CD4-positive, CD25-positive, alpha-beta regulatory T cell (primary cell): ENCODE measurements around the gene ZNF277. TPM values are rescaled to one million over a fixed set of nuclear protein-coding genes. Genes with fewer than 3 reads are reported as not detected.

Source experiments
- ATAC-seq, 2 donors: fragments of 150-1000 bp; cut with Tn5 transposase; one replicate each; pipeline ENCODE4 v1.10.0; 2021; ENCODE audit warnings: low read depth in 2 of 2, moderate number of reproducible peaks in 2 of 2, moderate library complexity in 1 of 2
- DNase-seq, 3 donors: peaks; one replicate each; pipeline versions ENCODE4 v3.0.0 to v3.0.0-alpha.2; 2012 to 2022; ENCODE audit warnings: mixed read lengths in 1 of 3
- H3K27ac ChIP-seq: one replicate; pipeline ENCODE4 v1.7.0; 2013; ENCODE audit warnings: mild to moderate bottlenecking, low read length; ENCODE audit not compliant: insufficient read depth, poor library complexity, severe bottlenecking
- H3K27me3 ChIP-seq: one replicate; pipeline ENCODE4 v1.7.0; 2013; ENCODE audit warnings: low read length; ENCODE audit not compliant: control insufficient read depth, insufficient read depth
- H3K36me3 ChIP-seq: one replicate; pipeline ENCODE4 v1.7.0; 2013; ENCODE audit warnings: mild to moderate bottlenecking, low read length, moderate library complexity; ENCODE audit not compliant: control insufficient read depth, insufficient read depth
- H3K4me1 ChIP-seq: 2 replicates; pipeline ENCODE4 v1.7.0; 2013; ENCODE audit warnings: mild to moderate bottlenecking, low read length; ENCODE audit not compliant: insufficient read depth, control insufficient read depth, poor library complexity, severe bottlenecking
- H3K4me3 ChIP-seq: one replicate; pipeline ENCODE4 v1.7.0; 2013; ENCODE audit warnings: low read depth, mild to moderate bottlenecking, low read length, moderate library complexity
- H3K9me3 ChIP-seq, 2 experiments: 1 replicate in 1 of 2; 2 replicates in 1 of 2; pipeline ENCODE4 v1.7.0; 2013; ENCODE audit warnings: low read length in 2 of 2, mild to moderate bottlenecking in 1 of 2, moderate library complexity in 1 of 2; ENCODE audit not compliant: control insufficient read depth in 2 of 2
- H3K27ac Mint-ChIP-seq, 3 donors: one replicate each; pipeline ENCODE4 v1.8.0; 2020 to 2022; ENCODE audit warnings: mild to moderate bottlenecking in 3 of 3, mixed read lengths in 3 of 3, moderate library complexity in 2 of 3
- H3K27me3 Mint-ChIP-seq: one replicate; pipeline ENCODE4 v1.8.0; 2022; ENCODE audit warnings: mild to moderate bottlenecking, mixed read lengths
- H3K36me3 Mint-ChIP-seq: one replicate; pipeline ENCODE4 v1.8.0; 2020; ENCODE audit warnings: mixed read lengths
- H3K4me1 Mint-ChIP-seq, 4 donors: one replicate each; pipeline ENCODE4 v1.8.0; 2020 to 2022; ENCODE audit warnings: mixed read lengths in 4 of 4, mild to moderate bottlenecking in 1 of 4
- H3K4me3 Mint-ChIP-seq, 4 donors: one replicate each; pipeline ENCODE4 v1.8.0; 2020 to 2022; ENCODE audit warnings: mild to moderate bottlenecking in 4 of 4, mixed read lengths in 4 of 4, moderate library complexity in 3 of 4
- H3K9me3 Mint-ChIP-seq, 7 donors: one replicate each; pipeline ENCODE4 v1.8.0; 2020 to 2022; ENCODE audit warnings: mixed read lengths in 7 of 7, mild to moderate bottlenecking in 3 of 7, moderate library complexity in 2 of 7
- polyA plus RNA-seq, 4 donors: library from polyadenylated mRNA; unstranded; fragments of 300-500 nt; fragmentation: Illumina TruSeq; gene quantifications; one replicate each; pipeline ENCODE4 v1.2.3, GENCODE V29; 2021
- total RNA-seq: library from RNA; stranded (reverse); gene quantifications from one replicate; pipeline ENCODE4 v1.2.3, GENCODE V29; 2022

Gene ZNF277
- total and polyA plus RNA-seq, 5 donors from 2014 or later: 24.7 to 29.0 (median 26.8) TPM

DNA sequence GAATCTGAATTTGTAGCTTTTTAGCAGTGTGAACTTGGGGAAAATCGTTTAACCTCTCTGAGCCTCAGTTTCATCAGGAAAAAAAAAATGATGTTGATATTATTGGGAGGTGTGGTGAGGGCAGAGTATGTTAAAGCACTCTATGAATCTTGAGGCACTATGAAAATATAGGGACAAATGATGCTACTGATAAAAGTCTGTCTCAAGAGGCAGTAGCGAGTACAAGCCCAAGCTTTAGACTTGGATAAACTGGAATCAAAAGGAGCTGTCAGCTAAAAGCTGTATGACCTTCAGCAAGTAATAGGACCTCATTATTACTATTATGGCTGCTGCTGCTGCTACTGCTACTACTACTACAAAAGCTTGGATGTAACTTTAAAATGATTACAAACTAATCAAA, 8.4 kb downstream of the ZNF277 start:
- no peaks in the 10 kb centered on the region for H3K4me1 ChIP-seq
- no peak overlapping the region for H3K4me3 Mint-ChIP-seq
- H3K9me3 ChIP-seq: no peaks in the 10 kb centered on the region
- H3K36me3 ChIP-seq: no peaks in the 10 kb centered on the region
- no peaks in the 10 kb centered on the region for H3K9me3 Mint-ChIP-seq
- H3K27me3 ChIP-seq: no peaks in the 10 kb centered on the region
- H3K27ac Mint-ChIP-seq: no peak overlapping the region
- DNase-seq (no peak), ATAC-seq (no peak)
- H3K27me3 Mint-ChIP-seq: no peaks in the 10 kb centered on the region
- peaks cover 42 to 55% (median 50%) of the 10 kb centered on the region in 4 donors for H3K4me1 Mint-ChIP-seq
- peaks cover 18% of the 10 kb centered on the region for H3K36me3 Mint-ChIP-seq
- H3K27ac ChIP-seq: no peak overlapping the region
- no peak overlapping the region for H3K4me3 ChIP-seq

DNA sequence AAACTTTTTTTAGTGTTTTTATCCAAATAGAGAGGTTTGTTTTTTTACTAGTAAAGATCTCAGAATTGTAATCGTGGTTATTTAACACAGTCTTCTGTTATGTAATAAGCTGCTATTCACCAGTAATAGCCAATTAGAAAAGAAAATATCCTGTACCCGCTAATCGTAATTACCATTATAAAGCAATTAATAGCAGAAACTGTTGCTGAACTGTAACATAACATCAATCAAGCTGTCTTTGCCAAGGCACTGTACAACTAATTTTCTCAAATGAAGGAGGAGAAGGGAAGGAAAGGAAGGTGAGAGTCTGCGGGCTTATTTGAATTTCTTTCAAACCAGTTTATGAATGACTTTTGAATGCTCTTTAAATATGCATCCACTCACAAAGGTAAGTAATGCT, 9.3 kb downstream of the ZNF277 start:
- no peaks in the 10 kb centered on the region for H3K4me1 ChIP-seq
- H3K27ac ChIP-seq: no peak overlapping the region
- no peak for ATAC-seq
- H3K4me3 ChIP-seq: no peak overlapping the region
- Mint-ChIP-seq H3K9me3 (no peaks in the 10 kb centered on the region), H3K4me1 (peaks cover 42 to 59% (median 52%) of the 10 kb centered on the region in 4 donors), H3K36me3 (peaks cover 18% of the 10 kb centered on the region), H3K27ac (no peak overlapping the region), H3K27me3 (no peaks in the 10 kb centered on the region), H3K4me3 (no peak overlapping the region)
- no peaks in the 10 kb centered on the region for H3K9me3 ChIP-seq
- no peak for DNase-seq
- H3K36me3 ChIP-seq: no peaks in the 10 kb centered on the region
- no peaks in the 10 kb centered on the region for H3K27me3 ChIP-seq

DNA sequence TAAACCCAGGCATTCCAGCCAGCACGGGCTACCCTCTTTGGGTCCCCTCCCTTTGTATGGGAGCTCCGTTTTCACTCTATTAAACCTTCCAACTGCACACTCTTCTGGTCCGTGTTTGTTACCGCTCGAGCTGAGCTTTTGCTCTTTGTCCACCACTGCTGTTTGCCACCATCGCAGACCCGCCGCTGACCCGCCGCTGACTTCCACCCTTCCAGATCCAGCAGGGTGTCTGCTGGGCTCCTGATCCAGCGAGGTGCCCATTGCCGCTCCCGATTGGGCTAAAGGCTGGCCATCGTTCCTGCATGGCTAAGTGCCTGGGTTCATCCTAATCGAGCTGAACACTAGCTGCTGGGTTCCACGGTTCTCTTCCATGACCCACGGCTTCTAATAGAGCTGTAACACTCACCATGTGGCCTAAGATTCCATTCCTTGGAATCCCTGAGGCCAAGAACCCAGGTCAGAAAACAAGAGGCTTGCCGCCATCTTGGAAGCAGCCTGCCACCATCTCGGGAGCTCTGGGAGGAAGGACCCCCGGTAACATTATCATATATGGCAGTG, 14.5 kb downstream of the ZNF277 start:
- Mint-ChIP-seq H3K36me3 (peaks cover 31% of the 10 kb centered on the region), H3K27ac (no peak overlapping the region), H3K4me1 (peaks cover 21 to 52% (median 39%) of the 10 kb centered on the region in 4 donors), H3K4me3 (no peak overlapping the region), H3K9me3 (peaks cover 0 to 2% (median 0%) of the 10 kb centered on the region in 7 donors), H3K27me3 (no peaks in the 10 kb centered on the region)
- Histone ChIP-seq H3K9me3 (no peaks in the 10 kb centered on the region), H3K4me1 (no peaks in the 10 kb centered on the region), H3K4me3 (no peak overlapping the region), H3K27ac (no peak overlapping the region), H3K27me3 (no peaks in the 10 kb centered on the region), H3K36me3 (no peaks in the 10 kb centered on the region)
- ATAC-seq: no peak
- DNase-seq: no peak

DNA sequence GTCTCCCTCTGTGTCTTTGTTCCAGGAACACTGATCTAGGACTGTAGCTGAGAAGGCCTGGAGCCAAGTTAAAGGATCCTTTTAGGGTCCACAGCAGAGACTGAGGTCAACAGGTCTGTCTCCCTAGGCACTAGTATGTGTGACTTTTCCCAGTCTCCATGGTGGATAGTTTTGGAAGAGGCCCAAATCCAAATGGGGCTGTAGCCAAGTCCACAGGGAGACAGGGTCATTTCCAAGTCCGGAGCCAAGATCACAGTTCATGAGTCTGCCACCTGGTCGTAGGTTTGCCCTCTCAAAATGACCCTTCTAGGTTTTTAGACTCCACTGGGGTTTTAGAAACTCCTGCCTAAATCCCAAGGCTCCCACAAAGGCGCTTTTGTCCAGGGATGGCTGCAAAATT, 16.8 kb downstream of the ZNF277 start:
- Histone ChIP-seq H3K27me3 (no peaks in the 10 kb centered on the region), H3K4me1 (no peaks in the 10 kb centered on the region), H3K4me3 (no peak overlapping the region), H3K36me3 (no peaks in the 10 kb centered on the region), H3K9me3 (no peaks in the 10 kb centered on the region), H3K27ac (no peak overlapping the region)
- Mint-ChIP-seq H3K4me3 (no peak overlapping the region), H3K27me3 (no peaks in the 10 kb centered on the region), H3K4me1 (peaks cover 24 to 47% (median 33%) of the 10 kb centered on the region in 4 donors), H3K27ac (no peak overlapping the region), H3K9me3 (peaks cover 0 to 2% (median 0%) of the 10 kb centered on the region in 7 donors), H3K36me3 (peaks cover 30% of the 10 kb centered on the region)
- DNase-seq: no peak
- no peak for ATAC-seq

DNA sequence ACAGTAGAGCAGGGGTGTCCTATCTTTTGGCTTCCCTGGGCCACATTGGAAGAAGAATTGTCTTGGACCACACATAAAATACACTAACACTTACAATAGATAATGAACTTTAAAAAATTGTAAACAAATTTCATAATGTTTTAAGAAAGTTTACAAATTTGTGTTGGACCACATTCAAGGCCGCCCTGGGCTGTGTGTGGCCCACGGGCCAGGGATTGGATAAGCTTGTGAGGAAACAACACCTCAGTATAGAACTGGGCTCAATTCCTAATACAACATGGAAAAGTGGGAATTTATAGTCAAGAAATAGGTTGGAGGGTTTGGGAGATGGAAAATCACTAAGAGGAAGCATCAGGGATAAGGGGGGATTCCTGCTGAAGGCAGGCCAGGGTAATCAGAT, 17.7 kb downstream of the ZNF277 start:
- no peaks in the 10 kb centered on the region for H3K36me3 ChIP-seq
- no peak for ATAC-seq
- peaks cover 0 to 2% (median 0%) of the 10 kb centered on the region in 7 donors for H3K9me3 Mint-ChIP-seq
- peaks cover 26 to 41% (median 36%) of the 10 kb centered on the region in 4 donors for H3K4me1 Mint-ChIP-seq
- no peaks in the 10 kb centered on the region for H3K4me1 ChIP-seq
- peaks cover 21% of the 10 kb centered on the region for H3K36me3 Mint-ChIP-seq
- H3K4me3 ChIP-seq: no peak overlapping the region
- no peak for DNase-seq
- no peak overlapping the region for H3K27ac Mint-ChIP-seq
- H3K27me3 Mint-ChIP-seq: no peaks in the 10 kb centered on the region
- H3K27ac ChIP-seq: no peak overlapping the region
- no peaks in the 10 kb centered on the region for H3K27me3 ChIP-seq
- H3K9me3 ChIP-seq: no peaks in the 10 kb centered on the region
- H3K4me3 Mint-ChIP-seq: peak overlapping the region in 1 of 4 donors; percentile 23

DNA sequence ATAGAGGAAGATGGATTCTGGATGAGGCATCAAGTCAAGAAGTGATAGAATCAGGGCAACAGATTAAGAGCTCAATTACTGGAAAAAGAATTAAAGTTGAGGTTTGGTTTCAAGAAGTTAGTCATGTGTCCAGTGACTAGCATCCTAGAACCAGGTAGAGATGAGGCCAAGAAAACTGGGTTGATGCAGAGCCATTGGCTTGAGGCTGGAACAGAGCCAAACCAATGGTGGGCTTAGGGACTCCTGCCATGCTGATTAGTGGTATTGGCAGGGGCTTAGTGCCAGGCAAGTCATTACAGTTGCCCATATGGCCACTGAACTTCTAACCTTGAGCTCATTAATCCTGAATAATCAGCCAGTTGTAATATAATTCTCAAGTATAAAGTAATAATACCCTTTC, 18.5 kb downstream of the ZNF277 start:
- no peaks in the 10 kb centered on the region for H3K27me3 ChIP-seq
- Mint-ChIP-seq H3K4me1 (peaks cover 24 to 42% (median 37%) of the 10 kb centered on the region in 4 donors), H3K27ac (no peak overlapping the region), H3K9me3 (peaks cover 0 to 2% (median 0%) of the 10 kb centered on the region in 7 donors), H3K36me3 (peaks cover 21% of the 10 kb centered on the region), H3K4me3 (no peak overlapping the region), H3K27me3 (no peaks in the 10 kb centered on the region)
- no peak overlapping the region for H3K4me3 ChIP-seq
- H3K4me1 ChIP-seq: no peaks in the 10 kb centered on the region
- DNase-seq (no peak), ATAC-seq (no peak)
- no peaks in the 10 kb centered on the region for H3K9me3 ChIP-seq
- H3K36me3 ChIP-seq: no peaks in the 10 kb centered on the region
- H3K27ac ChIP-seq: no peak overlapping the region

DNA sequence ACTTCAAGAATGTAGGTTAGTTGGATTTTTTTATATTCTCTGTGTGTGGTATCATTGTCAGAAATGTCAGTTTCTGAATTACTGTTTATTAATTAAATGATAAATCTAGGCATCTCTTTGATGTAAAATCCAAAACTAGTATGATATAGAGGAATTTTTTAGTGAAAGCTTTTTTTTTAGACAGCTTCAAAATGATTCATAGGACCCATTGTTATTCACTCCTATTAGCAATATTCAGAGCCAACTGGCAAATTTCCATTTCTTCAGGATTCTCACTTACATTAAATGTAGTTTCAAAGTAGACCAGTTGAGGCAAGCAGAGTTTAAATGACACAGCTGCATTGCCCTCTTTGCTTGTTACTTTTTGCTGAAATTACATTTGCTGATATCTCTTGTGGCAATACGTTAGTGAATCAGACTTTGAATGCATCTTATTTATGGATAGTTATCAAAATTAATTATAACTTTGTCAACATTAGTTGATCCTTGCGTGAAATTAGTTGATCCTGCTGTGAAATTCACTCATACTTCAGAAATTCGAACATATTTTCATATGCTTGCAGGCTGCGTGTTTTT, 20.3 kb downstream of the ZNF277 start:
- Histone ChIP-seq H3K27me3 (no peaks in the 10 kb centered on the region), H3K4me3 (no peak overlapping the region), H3K27ac (no peak overlapping the region), H3K36me3 (no peaks in the 10 kb centered on the region), H3K4me1 (no peaks in the 10 kb centered on the region), H3K9me3 (no peaks in the 10 kb centered on the region)
- peaks cover 0 to 2% (median 0%) of the 10 kb centered on the region in 7 donors for H3K9me3 Mint-ChIP-seq
- ATAC-seq: no peak
- no peaks in the 10 kb centered on the region for H3K27me3 Mint-ChIP-seq
- H3K4me1 Mint-ChIP-seq: peaks cover 24 to 45% (median 36%) of the 10 kb centered on the region in 4 donors
- peaks cover 16% of the 10 kb centered on the region for H3K36me3 Mint-ChIP-seq
- H3K27ac Mint-ChIP-seq: no peak overlapping the region
- H3K4me3 Mint-ChIP-seq: no peak overlapping the region
- DNase-seq: no peak

DNA sequence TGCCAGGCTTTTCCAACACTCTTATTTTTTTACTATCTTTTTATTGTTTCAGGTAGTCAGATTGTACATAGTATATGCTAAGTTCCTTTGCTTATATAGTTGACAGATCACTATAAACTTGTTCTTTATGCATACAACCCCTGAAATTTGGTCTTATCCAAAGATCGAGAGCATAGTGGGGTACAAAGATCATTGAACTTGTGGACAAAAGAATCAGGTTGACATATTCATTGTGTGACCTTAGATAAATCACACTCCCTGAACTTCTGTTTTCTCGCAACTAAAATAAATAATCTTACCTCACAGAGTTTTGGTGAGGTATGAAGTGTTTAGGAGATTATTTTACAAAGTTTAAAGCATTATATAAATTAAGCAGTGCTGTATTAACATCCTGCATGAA, 22.1 kb downstream of the ZNF277 start:
- peaks cover 33 to 38% (median 37%) of the 10 kb centered on the region in 4 donors for H3K4me1 Mint-ChIP-seq
- H3K27me3 Mint-ChIP-seq: no peaks in the 10 kb centered on the region
- H3K9me3 Mint-ChIP-seq: peaks cover 0 to 2% (median 1%) of the 10 kb centered on the region in 7 donors

More for the DNA sequence above, 22.1 kb downstream of the ZNF277 start:
- Mint-ChIP-seq H3K36me3 (peaks cover 7% of the 10 kb centered on the region), H3K27ac (peak overlapping the region in 1 of 3 donors; percentile 45), H3K4me3 (no peak overlapping the region)
- Histone ChIP-seq H3K36me3 (no peaks in the 10 kb centered on the region), H3K4me3 (no peak overlapping the region), H3K9me3 (no peaks in the 10 kb centered on the region), H3K27me3 (no peaks in the 10 kb centered on the region), H3K27ac (no peak overlapping the region), H3K4me1 (no peaks in the 10 kb centered on the region)
- DNase-seq (no peak), ATAC-seq (no peak)
